Activated T-helper 1 cell treated with anti-CD3 and anti-CD28 coated beads, Interleukin-2, amount 50 U/mL, for 16 hours (primary cell): Measurements from ENCODE around the gene PNMA8B.

Source experiments
- DNase-seq, 2 donors: peaks; one replicate each; pipeline ENCODE4 v3.0.0-alpha.2; 2020; ENCODE audit warnings: low read depth in 1 of 2, low spot score in 1 of 2

Gene PNMA8B

DNA sequence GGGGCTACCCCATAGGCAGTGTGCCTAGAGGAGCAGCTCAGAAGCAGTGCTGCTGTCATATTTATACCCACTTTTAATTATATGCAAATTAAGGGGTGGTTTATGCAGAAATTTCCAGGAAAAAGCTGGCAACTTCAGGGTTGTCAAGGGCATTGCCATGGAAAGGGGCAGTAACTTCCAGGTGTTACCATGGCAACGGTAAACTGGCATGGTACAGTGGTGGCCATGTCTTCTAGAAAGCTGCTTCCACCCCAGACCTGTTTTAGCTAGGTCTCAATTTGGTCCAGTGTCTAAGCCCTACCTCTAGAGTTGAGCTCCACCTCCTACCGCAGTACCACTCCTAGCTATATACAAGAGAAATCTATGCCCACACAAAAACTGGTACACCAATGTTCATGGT lies 35.6 kb downstream of the PNMA8B start:
- DNase-seq, result no peak

- no peak for DNase-seq
Measured at GRCh38 chr19:46456930-46457329, 38.7 kb downstream of the PNMA8B start.

- no peak for DNase-seq
Measured at GRCh38 chr19:46454244-46454643, 41.4 kb downstream of the PNMA8B start.

DNA sequence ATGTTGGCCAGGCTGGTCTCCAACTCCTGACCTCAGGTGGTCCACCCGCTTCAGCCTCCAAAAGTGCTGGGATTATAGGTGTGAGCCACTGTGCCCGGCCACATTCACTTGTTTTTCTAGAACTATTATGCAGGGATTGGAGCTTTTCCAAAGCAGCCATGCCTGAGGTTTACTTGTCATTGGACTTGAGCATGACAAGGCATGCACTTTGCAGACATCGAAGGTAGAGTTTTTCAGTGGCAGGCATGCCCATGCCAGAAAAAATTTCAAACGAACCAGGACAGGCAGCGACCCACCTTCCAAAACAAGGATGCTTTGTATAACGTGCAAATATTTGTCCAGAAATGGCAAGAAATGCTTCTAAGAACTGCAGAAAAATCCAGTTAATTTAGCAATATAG lies 42.0 kb downstream of the PNMA8B start:
- no peak for DNase-seq

- DNase-seq, result no peak
Measured at GRCh38 chr19:46452186-46452585, 43.5 kb downstream of the PNMA8B start.

DNA sequence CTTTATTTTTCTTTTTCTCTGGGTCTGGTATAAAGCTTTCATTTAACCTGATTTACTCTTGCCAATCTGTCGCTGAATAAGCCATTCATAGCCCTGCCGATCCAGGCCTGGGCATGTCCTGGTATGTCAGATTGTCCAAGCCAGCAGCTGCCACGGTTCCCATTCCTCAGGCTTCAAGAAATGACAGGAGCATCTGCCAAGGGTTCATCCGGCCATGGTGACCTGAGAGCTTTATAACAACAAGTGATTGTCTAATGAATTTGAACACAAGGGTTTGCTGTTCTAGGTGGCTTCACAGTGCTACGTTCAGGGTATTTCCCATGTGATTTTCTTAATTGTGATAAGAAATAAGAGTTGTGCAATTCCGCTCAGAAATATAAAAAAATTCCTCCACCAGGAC lies 44.3 kb downstream of the PNMA8B start:
- no peak for DNase-seq

DNA sequence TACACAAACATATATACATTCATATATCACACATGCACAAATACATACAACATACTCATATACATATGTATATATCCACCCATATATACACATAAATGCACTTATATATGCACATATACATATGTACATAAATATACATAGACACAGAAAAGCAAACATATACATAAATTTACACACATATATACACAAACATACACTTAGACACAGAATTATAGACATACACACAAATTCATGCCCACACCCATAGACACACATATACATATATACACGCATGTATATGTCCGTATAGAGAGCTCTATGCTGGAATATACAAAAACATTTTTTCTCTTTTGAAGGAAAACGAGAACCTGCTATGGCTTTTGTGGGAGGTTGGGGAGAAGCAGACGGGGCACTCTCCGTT lies 44.9 kb downstream of the PNMA8B start:
- DNase-seq, result no peak

- DNase-seq, result no peak
Measured at GRCh38 chr19:46449228-46449627, 46.4 kb downstream of the PNMA8B start.

GRCh38 chr19:46448601-46449000 lies 47.1 kb downstream of the PNMA8B start:
- no peak for DNase-seq

GRCh38 chr19:46447824-46448223 lies 47.8 kb downstream of the PNMA8B start:
- no peak for DNase-seq

- no peak for DNase-seq
Measured at GRCh38 chr19:46447006-46447405, 48.7 kb downstream of the PNMA8B start.

GRCh38 chr19:46446021-46446420 lies 49.6 kb downstream of the PNMA8B start:
- no peak for DNase-seq

DNA sequence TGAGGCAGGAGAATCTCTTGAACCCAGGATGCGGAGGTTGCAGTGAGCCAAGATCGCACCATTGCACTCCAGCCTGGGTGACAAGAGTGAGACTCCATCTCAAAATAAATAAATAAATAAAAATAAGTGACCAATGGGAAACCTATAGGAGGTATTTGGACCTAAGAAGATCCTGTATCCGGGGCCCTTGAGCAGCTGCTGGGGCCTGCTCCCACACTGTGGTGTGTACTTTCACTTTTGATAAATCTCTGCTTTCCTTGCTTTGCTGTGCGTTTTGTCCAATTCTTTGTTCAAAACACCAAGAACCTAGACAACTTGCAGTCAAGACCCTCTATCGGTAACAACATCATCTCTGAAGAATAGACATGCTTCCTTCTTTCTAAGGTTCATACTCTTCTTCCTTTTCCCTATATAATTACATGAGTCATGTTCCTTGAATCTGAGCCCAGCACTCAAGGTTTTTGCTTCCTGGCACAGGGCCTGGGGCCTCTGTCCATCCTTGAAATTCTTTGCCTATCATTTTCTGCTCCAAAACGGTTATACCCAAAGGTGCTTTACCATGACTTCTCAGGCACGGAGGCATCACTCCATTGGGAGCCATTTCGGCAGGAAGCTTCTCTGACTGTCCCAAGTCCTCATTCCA lies 52.7 kb downstream of the PNMA8B start:
- DNase-seq, result no peak

- no peak for DNase-seq
Measured at GRCh38 chr19:46441866-46442265, 53.8 kb downstream of the PNMA8B start.
